HepG2 (cell line): ENCODE data around the gene LCP2. TPM values are rescaled to one million over a fixed set of nuclear protein-coding genes. Genes with fewer than 3 reads are reported as not detected.

Source experiments
- ATAC-seq: fragments of 200-7000 bp; cut with Tn5 transposase; 3 replicates; pipeline ENCODE4 v1.9.1; 2020; ENCODE audit warnings: mild to moderate bottlenecking, moderate library complexity
- BruUV-seq: library from RNA; stranded (reverse); fragments of 400-500 nt; replicated peaks from 2 replicates; lab custom pipeline; 2021; lab: Mats Ljungman, UMichigan
- CTCF ChIA-PET: fragments of 300-600 bp; formaldehyde crosslinking; extraction: SDS; loops from one replicate; lab custom pipeline; 2021; ENCODE audit warnings: low total read pairs, inconsistent platforms, low intra/inter-chr PET ratio; lab: Yijun Ruan, JAX
- POLR2A ChIA-PET: fragments of 350-600 bp; sonication (Branson Sonifier 250); formaldehyde crosslinking; loops from one replicate; lab custom pipeline; 2020; ENCODE audit warnings: antibody characterized with exemption, inconsistent platforms; lab: Yijun Ruan, JAX
- DNase-seq: peaks from one replicate; pipeline ENCODE4 v3.0.0-alpha.2; 2015; ENCODE audit warnings: low spot score
- FAIRE-seq: peaks from 3 replicates; lab custom pipeline; 2011; peaks lifted over from hg19 to GRCh38; lab: Jason Lieb, UNC
- H2AFZ ChIP-seq: one replicate; pipeline ENCODE4 v1.6.1; 2011; ENCODE audit warnings: low read length, inconsistent platforms
- H3K27ac ChIP-seq: fragments of 300-600 bp; 3 replicates; pipeline ENCODE4 v1.8.0; 2011; ENCODE audit warnings: mixed run types, mild to moderate bottlenecking, mixed read lengths, low read length, inconsistent platforms; ENCODE audit not compliant: insufficient read depth; ENCODE audit errors: extremely low read length
- H3K27me3 ChIP-seq, 2 experiments: fragments of 200-600 bp in 1 of 2; 2 replicates in 1 of 2; 3 replicates in 1 of 2; pipeline versions ENCODE4 v1.6.0 to v1.8.0; 2011; ENCODE audit warnings: low read length in 2 of 2, mild to moderate bottlenecking in 2 of 2, moderate library complexity in 2 of 2, inconsistent platforms in 1 of 2; ENCODE audit not compliant: insufficient read depth in 2 of 2, control insufficient read depth in 1 of 2
- H3K36me3 ChIP-seq, 2 experiments: fragments of 200-600 bp in 1 of 2; replicated peaks in 1 of 2; 2 replicates in 1 of 2; 3 replicates in 1 of 2; pipeline versions ENCODE4 v1.5.1 to v1.8.0; 2011; ENCODE audit warnings: low read length in 2 of 2, inconsistent platforms in 1 of 2; ENCODE audit not compliant: insufficient read depth in 2 of 2, control insufficient read depth in 1 of 2
- H3K4me1 ChIP-seq: 2 replicates; pipeline ENCODE4 v1.5.1; 2012; ENCODE audit warnings: low read length, inconsistent platforms; ENCODE audit not compliant: insufficient read depth
- H3K4me2 ChIP-seq: 2 replicates; pipeline ENCODE4 v1.6.0; 2011; ENCODE audit warnings: low read depth, low read length, inconsistent platforms
- H3K4me3 ChIP-seq, 3 experiments: fragments of 200-600 bp in 1 of 3; sonication (generic), shearing (Covaris generic) in 1 of 3; replicated peaks in 1 of 3; 2 replicates each; pipeline ENCODE4 v1.5.1; 2011 to 2016; ENCODE audit warnings: low read length in 3 of 3, inconsistent platforms in 2 of 3, low read depth in 2 of 3, mild to moderate bottlenecking in 2 of 3, control low read depth in 1 of 3, mixed read lengths in 1 of 3; ENCODE audit not compliant: insufficient read depth in 1 of 3
- H3K79me2 ChIP-seq: one replicate; pipeline ENCODE4 v1.6.1; 2011; ENCODE audit warnings: low read length, inconsistent platforms; ENCODE audit not compliant: insufficient read depth
- H3K9ac ChIP-seq: 2 replicates; pipeline ENCODE4 v1.6.0; 2011; ENCODE audit warnings: mild to moderate bottlenecking, low read depth, low read length, inconsistent platforms; ENCODE audit not compliant: insufficient read depth
- H3K9me3 ChIP-seq: 2 replicates; pipeline ENCODE4 v1.5.1; 2012; ENCODE audit warnings: mild to moderate bottlenecking, low read length
- H4K20me1 ChIP-seq: 2 replicates; pipeline ENCODE4 v1.6.0; 2011; ENCODE audit warnings: inconsistent platforms, mild to moderate bottlenecking, low read length, moderate library complexity; ENCODE audit not compliant: insufficient read depth
- CREB3 ChIP-seq: sonication (generic); formaldehyde crosslinking; IDR thresholded peaks from 2 replicates; pipeline ENCODE4 v1.5.0; 2020; ENCODE audit warnings: missing genetic modification reagents
- FOXK1 ChIP-seq: sonication (generic); formaldehyde crosslinking; IDR thresholded peaks from 2 replicates; pipeline ENCODE4 v1.4.0; 2020; ENCODE audit warnings: low read depth, missing genetic modification reagents, borderline replicate concordance
- KDM3A ChIP-seq: IDR thresholded peaks from 2 replicates; pipeline ENCODE4 v1.6.1; 2018; ENCODE audit warnings: low read depth, missing compliant biosample characterization
- KDM5B ChIP-seq: sonication (generic); formaldehyde crosslinking; IDR thresholded peaks from 2 replicates; pipeline ENCODE4 v1.4.0; 2020; ENCODE audit warnings: missing genetic modification reagents, mild to moderate bottlenecking, borderline replicate concordance
- PTBP1 ChIP-seq: fragments of 200-400 bp; formaldehyde crosslinking; IDR thresholded peaks from 2 replicates; pipeline ENCODE4 v1.6.1; 2018; ENCODE audit warnings: low read length, low read depth; ENCODE audit not compliant: poor library complexity, severe bottlenecking
- RXRA ChIP-seq: sonication (generic); formaldehyde crosslinking; IDR thresholded peaks from 2 replicates; pipeline ENCODE4 v1.5.1; 2020; ENCODE audit warnings: missing genetic modification reagents
- SNAPC4 ChIP-seq: sonication (generic); formaldehyde crosslinking; IDR thresholded peaks from 2 replicates; pipeline ENCODE4 v1.4.0; 2020; ENCODE audit warnings: mild to moderate bottlenecking, missing genetic modification reagents
- SOX6 ChIP-seq, 2 experiments: fragments of 450-650 bp in 1 of 2; sonication (generic) in 1 of 2; formaldehyde crosslinking in 1 of 2; IDR thresholded peaks; 2 replicates each; pipeline versions ENCODE4 v1.4.0 to v1.6.1; 2017 to 2020; ENCODE audit warnings: antibody characterized with exemption in 1 of 2, mild to moderate bottlenecking in 1 of 2, missing genetic modification reagents in 1 of 2
- ZNF10 ChIP-seq: sonication (generic); formaldehyde crosslinking; IDR thresholded peaks from 2 replicates; pipeline ENCODE4 v1.4.0; 2020; ENCODE audit warnings: mild to moderate bottlenecking, low read depth, missing genetic modification reagents, borderline replicate concordance
- ZNF136 ChIP-seq: sonication (generic); formaldehyde crosslinking; IDR thresholded peaks from 2 replicates; pipeline ENCODE4 v1.8.1; 2022; ENCODE audit warnings: low read depth, mild to moderate bottlenecking, moderate library complexity, missing genetic modification reagents
- ZNF335 ChIP-seq: sonication (generic); formaldehyde crosslinking; IDR thresholded peaks from 2 replicates; pipeline ENCODE4 v1.4.0; 2020; ENCODE audit warnings: missing genetic modification reagents
- ZNF337 ChIP-seq: sonication (generic); formaldehyde crosslinking; IDR thresholded peaks from 2 replicates; pipeline ENCODE4 v1.5.1; 2020; ENCODE audit warnings: missing genetic modification reagents, low read depth, mild to moderate bottlenecking, borderline replicate concordance
- ZNF616 ChIP-seq: sonication (generic); formaldehyde crosslinking; IDR thresholded peaks from 2 replicates; pipeline ENCODE4 v1.5.0; 2020; ENCODE audit warnings: low read depth, mild to moderate bottlenecking, missing genetic modification reagents
- ZNF782 ChIP-seq: sonication (generic); formaldehyde crosslinking; IDR thresholded peaks from 2 replicates; pipeline ENCODE4 v1.4.0; 2020; ENCODE audit warnings: missing genetic modification reagents, mild to moderate bottlenecking, borderline replicate concordance
- ZNF891 ChIP-seq: sonication (generic); formaldehyde crosslinking; IDR thresholded peaks from 2 replicates; pipeline ENCODE4 v1.5.0; 2020; ENCODE audit warnings: mild to moderate bottlenecking, missing genetic modification reagents
- ZUFSP ChIP-seq: sonication (generic); formaldehyde crosslinking; IDR thresholded peaks from 2 replicates; pipeline ENCODE4 v1.9.0; 2021; ENCODE audit warnings: missing genetic modification reagents, mild to moderate bottlenecking, borderline replicate concordance
- WGBS: methylation state at CpG from one replicate; pipeline ENCODE4 v1.1.6; 2017; ENCODE audit warnings: low lambda C conversion rate; 5-methylcytosine and 5-hydroxymethylcytosine counted together
- in situ Hi-C: cut with HindIII; loops from 2 replicates; pipeline ENCODE4 v1.10.0; 2017; ENCODE audit warnings: low pct_unique_long_range_greater_than_20kb; ENCODE audit not compliant: extremely low pct_ligation_motif_present
- intact Hi-C: fragments of 100-400 bp; cut with micrococcal nuclease; formaldehyde crosslinking; loops from one replicate; pipeline ENCODE4 v1.10.0; 2022; ENCODE audit not compliant: unreplicated experiment
- polyA plus RNA-seq, 8 experiments: library from polyadenylated mRNA; depleted of rRNA in 3 of 8; stranded (reverse) in 7 of 8; unstranded in 1 of 8; fragments of >200 nt; fragmentation: Illumina TruSeq in 4 of 8; extraction: Trizol in 4 of 8; gene quantifications; 2 replicates each; pipeline versions ENCODE4 v1.2.1 to v1.2.3, GENCODE V29; 2011 to 2016; ENCODE audit warnings: low read depth in 4 of 8, missing spikeins in 1 of 8, mixed read lengths in 1 of 8; ENCODE audit not compliant: insufficient read depth in 1 of 8
- total RNA-seq, 5 experiments: library from RNA; depleted of rRNA; stranded (reverse); fragments of >200 nt; fragmentation: Illumina TruSeq; extraction: Trizol; gene quantifications; 2 replicates each; pipeline ENCODE4 v1.2.3, GENCODE V29; 2016; ENCODE audit warnings: low read depth in 1 of 5

Gene LCP2
- total and polyA plus RNA-seq, 2 of the 13 experiments (the other 11 are each of a cell fraction or from before 2014, with no cell fraction given), result not detected

- no peak overlapping the region for H3K9ac ChIP-seq
- BruUV-seq, result no TSS peak
- no peaks in the 10 kb centered on the region for H3K36me3 ChIP-seq
- no peak overlapping the region for H3K4me2 ChIP-seq
- no peak overlapping the region for H3K4me3 ChIP-seq
- no peaks in the 10 kb centered on the region for H3K4me1 ChIP-seq
- FAIRE-seq (no peak), DNase-seq (no peak), ATAC-seq (no peak; the same call in 1 of the 3 replicates)
- ChIA-PET POLR2A (no interaction called here), CTCF (no interaction called here)
- H3K27me3 ChIP-seq, result peaks cover 0 to 11% of the 10 kb centered on the region in 2 experiments; a peak in 1 of 5 replicates
- no peak overlapping the region for H3K27ac ChIP-seq
- in situ Hi-C loops, result no loop called here
- H4K20me1 ChIP-seq, result no peaks in the 10 kb centered on the region
- H3K9me3 ChIP-seq, result no peaks in the 10 kb centered on the region
- H3K79me2 ChIP-seq, result no peaks in the 10 kb centered on the region
- intact Hi-C loops, result no loop called here
- no peak overlapping the region for H2AFZ ChIP-seq
- WGBS, result 23% methylated on average over 6 of the region's 17 CpGs
- TF ChIP-seq CREB3 (CRISPR knock-in tag) (no peak), SNAPC4 (no peak), FOXK1 (CRISPR knock-in tag) (no peak), ZNF891 (CRISPR knock-in tag) (no peak), KDM5B (no peak), RXRA (no peak), ZNF337 (CRISPR knock-in tag) (no peak), ZNF136 (no peak), ZNF782 (no peak), SOX6 (IDR thresholded peaks at IDR 0.05) (no peak), SOX6 (CRISPR knock-in tag; IDR thresholded peaks at IDR 0.05) (no peak), KDM3A (no peak), ZNF335 (no peak), PTBP1 (no peak), ZNF10 (no peak), ZUFSP (no peak), ZNF616 (CRISPR knock-in tag) (no peak)
These were observed 5.3 kb upstream of the LCP2 start for GRCh38 chr5:170302653-170303501.
